ENCODE data around the gene RTN4. TPM values are rescaled to one million over a fixed set of nuclear protein-coding genes. Genes with fewer than 3 reads are reported as not detected.

The RTN4 gene
- total RNA-seq, 1 donor from 2014 or later: 86.9 TPM

DNA sequence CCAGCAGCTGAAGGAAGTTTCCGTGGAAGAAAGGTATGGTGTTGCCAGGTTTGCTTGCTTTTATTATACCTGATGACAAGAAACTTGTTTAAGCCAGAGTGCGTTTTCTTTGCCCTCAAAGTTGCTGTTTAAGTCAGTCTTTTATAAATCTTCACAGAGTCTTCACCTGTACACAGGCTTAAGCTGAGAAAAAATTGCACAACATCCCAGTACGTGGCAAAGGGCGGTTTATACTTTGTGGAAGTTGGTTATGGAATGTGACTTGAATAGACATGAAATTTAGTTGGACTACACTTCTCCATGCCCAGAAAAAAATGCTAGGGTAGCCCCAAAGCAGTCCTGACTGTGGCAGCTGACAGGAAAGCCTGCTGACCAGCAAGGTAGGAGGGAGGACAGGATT is 121.5 kb downstream of the RTN4 start:
- no peaks in the 10 kb centered on the region for H3K36me3 Mint-ChIP-seq (ENCODE audit: low read depth)
- peaks cover 4% of the 10 kb centered on the region for H3K27me3 Mint-ChIP-seq
- no peak overlapping the region for H3K4me3 Mint-ChIP-seq
- DNase-seq: no peak
- peaks cover 3% of the 10 kb centered on the region for H3K9me3 Mint-ChIP-seq
- no peaks in the 10 kb centered on the region for H3K4me1 Mint-ChIP-seq
- intact Hi-C loops (cut with micrococcal nuclease): no loop called here
- no peak overlapping the region for H3K27ac Mint-ChIP-seq

GRCh38 chr2:54927751-54928615 is 122.3 kb downstream of the RTN4 start:
- Mint-ChIP-seq H3K27me3 (peaks cover 4% of the 10 kb centered on the region), H3K27ac (no peak overlapping the region), H3K36me3 (ENCODE audit: low read depth) (no peaks in the 10 kb centered on the region), H3K4me1 (no peaks in the 10 kb centered on the region), H3K4me3 (no peak overlapping the region), H3K9me3 (peaks cover 3% of the 10 kb centered on the region)
- intact Hi-C loops (cut with micrococcal nuclease): no loop called here
- no peak for DNase-seq

DNA sequence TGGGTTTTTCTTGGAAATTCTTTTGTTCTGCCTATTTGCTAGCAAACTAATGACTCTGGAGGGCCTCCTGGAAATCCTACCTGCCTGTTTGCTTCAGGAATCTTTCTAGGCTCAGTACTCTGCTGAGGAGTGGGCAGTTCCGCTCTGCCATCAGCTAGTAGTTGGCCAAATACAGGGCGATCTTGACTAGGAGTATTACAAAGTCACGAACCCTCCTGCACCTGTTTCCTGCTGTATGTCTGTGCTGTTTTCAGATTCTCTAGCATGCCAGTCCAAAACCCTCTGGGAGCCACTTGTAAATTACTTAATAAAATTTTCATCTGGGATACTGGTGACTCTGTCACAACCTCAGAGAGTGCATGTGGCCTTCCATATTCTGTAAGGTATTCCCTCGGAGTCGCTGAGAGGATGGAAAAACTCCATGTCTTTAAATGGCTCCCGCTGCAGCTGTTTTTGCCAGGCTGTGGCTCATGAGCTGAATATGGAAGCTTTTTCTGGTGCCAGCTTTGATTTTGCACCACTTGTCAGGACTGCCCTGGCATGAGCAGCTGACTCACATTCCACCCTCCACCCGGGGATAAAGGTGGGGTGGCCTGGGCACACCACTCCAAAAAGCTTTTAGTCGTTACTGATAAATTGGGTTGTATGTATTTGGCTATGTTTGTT is 123.0 kb downstream of the RTN4 start:
- intact Hi-C loops (cut with micrococcal nuclease): no loop called here
- Mint-ChIP-seq H3K36me3 (ENCODE audit: low read depth) (no peaks in the 10 kb centered on the region), H3K9me3 (peaks cover 3% of the 10 kb centered on the region), H3K4me1 (no peaks in the 10 kb centered on the region), H3K4me3 (no peak overlapping the region), H3K27ac (no peak overlapping the region), H3K27me3 (peaks cover 4% of the 10 kb centered on the region)
- DNase-seq: no peak

DNA sequence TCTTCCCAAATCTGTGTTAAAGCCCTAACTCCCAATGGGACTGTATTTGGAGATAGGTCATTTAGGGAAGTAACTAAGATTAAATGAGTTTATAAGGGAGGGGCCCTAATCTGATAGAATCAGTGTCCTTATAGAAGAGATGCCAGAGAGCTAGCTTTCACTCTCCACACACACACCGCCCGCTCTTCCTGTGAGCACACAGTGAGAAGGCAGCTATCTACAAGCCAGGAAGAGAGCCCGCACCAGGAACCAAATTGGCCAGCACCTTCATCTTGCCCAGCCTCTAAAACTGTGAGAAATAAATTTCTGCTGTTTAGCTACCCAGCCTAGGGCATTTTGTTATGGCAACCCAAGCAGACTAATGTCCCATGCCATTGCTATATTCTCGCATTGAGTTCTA is 125.2 kb downstream of the RTN4 start:
- H3K36me3 Mint-ChIP-seq (ENCODE audit: low read depth): no peaks in the 10 kb centered on the region
- no peak overlapping the region for H3K27ac Mint-ChIP-seq
- intact Hi-C loops (cut with micrococcal nuclease): no loop called here
- no peaks in the 10 kb centered on the region for H3K4me1 Mint-ChIP-seq
- H3K9me3 Mint-ChIP-seq: peaks cover 10% of the 10 kb centered on the region
- no peak overlapping the region for H3K4me3 Mint-ChIP-seq
- DNase-seq: no peak
- peaks cover 4% of the 10 kb centered on the region for H3K27me3 Mint-ChIP-seq

DNA sequence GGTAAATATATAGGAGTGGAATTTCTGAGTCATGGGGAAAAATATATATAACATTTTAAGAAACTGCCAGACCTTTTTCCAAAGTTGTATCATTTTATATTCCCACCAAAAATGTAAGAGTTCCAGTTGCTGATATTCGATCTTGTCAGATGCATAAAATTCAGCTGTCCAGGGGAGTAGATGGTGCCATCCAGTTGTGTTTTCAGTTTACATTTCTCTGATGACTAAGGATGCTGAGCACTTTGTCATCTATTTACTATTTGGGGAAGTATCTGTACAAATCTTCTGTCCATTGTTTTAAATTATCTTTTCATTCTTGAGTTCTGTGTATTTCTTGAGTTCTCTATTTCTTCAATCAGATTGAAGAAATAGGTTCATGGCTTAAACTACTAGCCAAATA is 126.1 kb downstream of the RTN4 start:
- peaks cover 3% of the 10 kb centered on the region for H3K4me1 Mint-ChIP-seq
- peaks cover 10% of the 10 kb centered on the region for H3K9me3 Mint-ChIP-seq
- no peak overlapping the region for H3K27ac Mint-ChIP-seq
- no peaks in the 10 kb centered on the region for H3K36me3 Mint-ChIP-seq (ENCODE audit: low read depth)
- intact Hi-C loops (cut with micrococcal nuclease): no loop called here
- no peak overlapping the region for H3K4me3 Mint-ChIP-seq
- no peak for DNase-seq
- H3K27me3 Mint-ChIP-seq: peaks cover 2% of the 10 kb centered on the region

Other genes with a start within 250 kb of the RTN4 start
- 7.3 and 10.1 TPM in 2 replicates for gene CLHC1, start 181.8 kb upstream of the RTN4 start, total RNA-seq
- gene RPS27A, start 182.2 kb upstream of the RTN4 start, total RNA-seq: 1,064 and 1,070 TPM in 2 replicates
- 45.7 and 47.1 TPM in 2 replicates for gene MTIF2, start 218.8 kb upstream of the RTN4 start, total RNA-seq

Measured in activated CD4-positive, alpha-beta T cell treated with anti-CD3 and anti-CD28 coated beads, Interleukin-2, amount 10 ng/mL, durations not matched to agents 24 days and 14 days (primary cell).